ENCODE measurements around the gene SLIT3. TPM values are rescaled to one million over a fixed set of nuclear protein-coding genes. Genes with fewer than 3 reads are reported as not detected.

The SLIT3 gene
- total RNA-seq, 1 experiment from 2014 or later = 0.10 TPM

DNA sequence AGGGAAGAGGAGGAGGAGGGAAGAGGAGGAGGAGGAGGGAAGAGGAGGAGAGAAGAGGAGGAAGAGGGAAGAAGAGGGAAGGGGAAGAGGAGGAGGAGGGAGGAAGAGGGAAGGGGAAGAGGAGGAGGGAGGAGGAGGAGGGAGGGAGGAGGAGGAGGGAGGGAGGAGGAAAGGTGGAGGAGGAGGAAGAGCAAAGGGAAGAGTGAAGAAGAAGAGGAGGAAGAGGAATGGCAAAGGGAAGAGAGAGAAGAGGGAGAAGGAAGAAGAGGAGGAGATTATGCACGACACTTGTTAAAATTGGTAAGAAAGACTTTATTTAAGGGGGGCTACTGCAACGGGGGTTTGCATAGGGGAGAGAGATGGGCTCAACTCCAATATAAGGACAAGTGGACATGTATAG lies 221.2 kb downstream of the SLIT3 start:
- TF ChIP-seq ZFX (IDR thresholded peaks at IDR 0.05) = no peak
- no peak for TF ChIP-seq REST (IDR thresholded peaks at IDR 0.05; ENCODE audit: low read depth)
- no peak for TF ChIP-seq POLR2AphosphoS5 (IDR thresholded peaks at IDR 0.05; ENCODE audit: low read depth, low read length)
- no peak for TF ChIP-seq SIN3A (IDR thresholded peaks at IDR 0.05; ENCODE audit: low read depth)
- TF ChIP-seq, protein P1, sequence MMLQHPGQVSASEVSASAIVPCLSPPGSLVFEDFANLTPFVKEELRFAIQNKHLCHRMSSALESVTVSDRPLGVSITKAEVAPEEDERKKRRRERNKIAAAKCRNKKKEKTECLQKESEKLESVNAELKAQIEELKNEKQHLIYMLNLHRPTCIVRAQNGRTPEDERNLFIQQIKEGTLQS (IDR thresholded peaks at IDR 0.05) = no peak
- TF ChIP-seq, protein P2, sequence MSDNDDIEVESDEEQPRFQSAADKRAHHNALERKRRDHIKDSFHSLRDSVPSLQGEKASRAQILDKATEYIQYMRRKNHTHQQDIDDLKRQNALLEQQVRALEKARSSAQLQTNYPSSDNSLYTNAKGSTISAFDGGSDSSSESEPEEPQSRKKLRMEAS (IDR thresholded peaks at IDR 0.05) = no peak
- TF ChIP-seq ZNF274 (IDR thresholded peaks at IDR 0.05; ENCODE audit: low read depth, low read length) = no peak
- TF ChIP-seq POLR2A (IDR thresholded peaks at IDR 0.05; ENCODE audit: borderline replicate concordance, extremely low read depth, insufficient read depth, insufficient read length) = no peak
- BruUV-seq (replicated peaks) = no TSS peak
- Histone ChIP-seq H4K20me1 (ENCODE audit: insufficient read depth) (no peaks in the 10 kb centered on the region), H2AFZ (ENCODE audit: low read depth, low read length, poor library complexity, severe bottlenecking) (no peak overlapping the region), H3K4me3 (replicated peaks in 1 of 2; ENCODE audit: low read depth in 1 of 2, low read length in 2 of 2) (no peak overlapping the region), H3K27me3 (ENCODE audit: insufficient read depth, low read length) (peaks cover 16% of the 10 kb centered on the region), H3K4me2 (ENCODE audit: low read length) (no peak overlapping the region), H3K9me2 (ENCODE audit: insufficient read depth) (no peaks in the 10 kb centered on the region), H3K36me3 (ENCODE audit: control insufficient read depth in 1 of 2, insufficient read depth in 2 of 2, low read length in 2 of 2) (no peaks in the 10 kb centered on the region), H3K79me2 (ENCODE audit: insufficient read depth, low read length) (no peaks in the 10 kb centered on the region), H3K4me1 (ENCODE audit: control insufficient read depth in 1 of 2, insufficient read depth in 2 of 2, low read length in 2 of 2) (no peaks in the 10 kb centered on the region), H3K9me3 (ENCODE audit: control insufficient read depth in 1 of 2, insufficient read depth in 1 of 2, low read depth in 1 of 2, low read length in 2 of 2) (no peaks in the 10 kb centered on the region), H3K27ac (ENCODE audit: low read depth, low read length) (no peak overlapping the region), H3K9ac (ENCODE audit: low read length) (no peak overlapping the region)
- DNase-seq (ENCODE audit: low read depth, low spot score) (no peak), ATAC-seq (no peak)
- ChIA-PET CTCF (no interaction called here), RAD21 (ENCODE audit: low non-redundant PET in 1 of 2, low total read pairs in 2 of 2, uncharacterized antibody in 2 of 2, unreplicated experiment in 2 of 2) (no interaction called here), POLR2A (no interaction called here)
- intact Hi-C loops (cut with micrococcal nuclease) = no loop called here

Measured in HCT116 (cell line).